Mononuclear cell (primary cell): Measurements from ENCODE around the gene IFTAP. TPM values are rescaled to one million over a fixed set of nuclear protein-coding genes. Genes with fewer than 3 reads are reported as not detected.
"Not testable (repeated sequence)": the region's sequence is repeated elsewhere in the genome, so short reads cannot be mapped to it uniquely, and the experiment has no call there.

ENCODE experiments used
- H3K27me3 ChIP-seq: 2 replicates; pipeline ENCODE4 v1.6.0; 2011; ENCODE audit warnings: low read length, control low read depth; ENCODE audit not compliant: insufficient read depth
- H3K4me1 ChIP-seq: 2 replicates; pipeline ENCODE4 v1.5.1; 2011; ENCODE audit warnings: mild to moderate bottlenecking, low read length, control low read depth; ENCODE audit not compliant: insufficient read depth
- H3K4me3 ChIP-seq: 2 replicates; pipeline ENCODE4 v1.5.1; 2011; ENCODE audit warnings: mild to moderate bottlenecking, low read length, moderate library complexity
- H3K9me3 ChIP-seq: 2 replicates; pipeline ENCODE4 v1.5.1; 2011; ENCODE audit warnings: low read depth, mild to moderate bottlenecking, control low read depth, low read length
- total RNA-seq: library from RNA; depleted of rRNA; stranded (reverse); fragments of >200 nt; gene quantifications from one replicate; pipeline ENCODE4 v1.2.3, GENCODE V29; 2012

Gene IFTAP
- 2.7 TPM for total RNA-seq

GRCh38 chr11:36594316-36594989 is at the start of gene IFTAP:
Gene IFTAP, plus strand, starts transcription at chr11:36594502. Its CDS starts 15,602 bp downstream, at chr11:36610104.
- Histone ChIP-seq H3K4me3 (peak within 1 kb of the TSS; percentile 56), H3K9me3 (no peaks in the 10 kb centered on the region), H3K4me1 (no peaks in the 10 kb centered on the region), H3K27me3 (peaks cover 18% of the 10 kb centered on the region)

- H3K4me1 ChIP-seq = no peaks in the 10 kb centered on the region
- H3K4me3 ChIP-seq = no peak overlapping the region
- H3K27me3 ChIP-seq = no peaks in the 10 kb centered on the region
- H3K9me3 ChIP-seq = no peaks in the 10 kb centered on the region
These were observed 43.8 kb upstream of the IFTAP start for GRCh38 chr11:36550385-36551115.

GRCh38 chr11:36557390-36557789 is 36.9 kb upstream of the IFTAP start:
- not testable (repeated sequence) for H3K4me1 ChIP-seq, H3K9me3 ChIP-seq, H3K27me3 ChIP-seq, H3K4me3 ChIP-seq

GRCh38 chr11:36557991-36558390 is 36.3 kb upstream of the IFTAP start:
- Histone ChIP-seq H3K4me3 (no peak overlapping the region), H3K4me1 (no peaks in the 10 kb centered on the region), H3K27me3 (no peaks in the 10 kb centered on the region), H3K9me3 (no peaks in the 10 kb centered on the region)

- H3K9me3 ChIP-seq = no peaks in the 10 kb centered on the region
- no peaks in the 10 kb centered on the region for H3K4me1 ChIP-seq
- H3K27me3 ChIP-seq = no peaks in the 10 kb centered on the region
- H3K4me3 ChIP-seq = no peak overlapping the region
These were observed 35.5 kb upstream of the IFTAP start for GRCh38 chr11:36558571-36559413.

- H3K9me3 ChIP-seq = no peaks in the 10 kb centered on the region
- peaks cover 8% of the 10 kb centered on the region for H3K27me3 ChIP-seq
- peaks cover 7% of the 10 kb centered on the region for H3K4me1 ChIP-seq
- H3K4me3 ChIP-seq = no peak overlapping the region
These were observed 29.8 kb upstream of the IFTAP start for GRCh38 chr11:36564376-36565030.

GRCh38 chr11:36565031-36565610 is 29.2 kb upstream of the IFTAP start:
- Histone ChIP-seq H3K4me3 (no peak overlapping the region), H3K4me1 (peaks cover 7% of the 10 kb centered on the region), H3K9me3 (no peaks in the 10 kb centered on the region), H3K27me3 (peaks cover 8% of the 10 kb centered on the region)

GRCh38 chr11:36566407-36567053 is 27.8 kb upstream of the IFTAP start:
- peaks cover 9% of the 10 kb centered on the region for H3K27me3 ChIP-seq
- no peaks in the 10 kb centered on the region for H3K9me3 ChIP-seq
- H3K4me1 ChIP-seq = peaks cover 7% of the 10 kb centered on the region
- H3K4me3 ChIP-seq = no peak overlapping the region

- H3K9me3 ChIP-seq = no peaks in the 10 kb centered on the region
- peaks cover 7% of the 10 kb centered on the region for H3K4me1 ChIP-seq
- H3K27me3 ChIP-seq = peaks cover 11% of the 10 kb centered on the region
- no peak within 1 kb of the TSS for H3K4me3 ChIP-seq
These were observed 26.6 kb upstream of the IFTAP start, which contains the start of gene RAG1 for GRCh38 chr11:36567694-36568093. Gene RAG1, plus strand, starts transcription at chr11:36568007. Its CDS starts 5,298 bp downstream, at chr11:36573305.

GRCh38 chr11:36569095-36569494 is 25.2 kb upstream of the IFTAP start:
- Histone ChIP-seq H3K27me3 (peaks cover 11% of the 10 kb centered on the region), H3K9me3 (no peaks in the 10 kb centered on the region), H3K4me1 (peaks cover 7% of the 10 kb centered on the region), H3K4me3 (no peak overlapping the region)

GRCh38 chr11:36574486-36574885 is 19.8 kb upstream of the IFTAP start:
- Histone ChIP-seq H3K4me1 (no peaks in the 10 kb centered on the region), H3K27me3 (peaks cover 5% of the 10 kb centered on the region), H3K4me3 (no peak overlapping the region), H3K9me3 (no peaks in the 10 kb centered on the region)

GRCh38 chr11:36577373-36577772 is 16.9 kb upstream of the IFTAP start:
- Histone ChIP-seq H3K4me3 (no peak overlapping the region), H3K4me1 (no peaks in the 10 kb centered on the region), H3K27me3 (peaks cover 2% of the 10 kb centered on the region), H3K9me3 (no peaks in the 10 kb centered on the region)

- no peaks in the 10 kb centered on the region for H3K4me1 ChIP-seq
- H3K4me3 ChIP-seq = no peak overlapping the region
- H3K27me3 ChIP-seq = peaks cover 2% of the 10 kb centered on the region
- H3K9me3 ChIP-seq = no peaks in the 10 kb centered on the region
These were observed 16.4 kb upstream of the IFTAP start for GRCh38 chr11:36577859-36578258.

- Histone ChIP-seq H3K4me3 (no peak overlapping the region), H3K27me3 (peaks cover 2% of the 10 kb centered on the region), H3K9me3 (no peaks in the 10 kb centered on the region), H3K4me1 (no peaks in the 10 kb centered on the region)
These were observed 15.8 kb upstream of the IFTAP start for GRCh38 chr11:36578458-36578857.
